Trophoblast cell (in vitro differentiated cells and primary cell): ENCODE measurements around the gene ZNF543.
"Not testable (repeated sequence)": the region's sequence is repeated elsewhere in the genome, so short reads cannot be mapped to it uniquely, and the experiment has no call there.

Experiments
- DNase-seq, 2 donors: peaks; one replicate each; pipeline ENCODE4 v3.0.0-alpha.2; 2016
- H2AFZ ChIP-seq: 2 replicates; pipeline ENCODE4 v1.6.1; 2013; ENCODE audit warnings: low read length, moderate library complexity, mild to moderate bottlenecking; ENCODE audit not compliant: insufficient read depth, poor library complexity
- H2AK5ac ChIP-seq: 2 replicates; pipeline ENCODE4 v1.6.1; 2013; ENCODE audit warnings: mild to moderate bottlenecking, low read length
- H2BK120ac ChIP-seq: 2 replicates; pipeline ENCODE4 v1.6.1; 2013; ENCODE audit warnings: low read length, mild to moderate bottlenecking, moderate library complexity; ENCODE audit not compliant: insufficient read depth, poor library complexity
- H2BK12ac ChIP-seq: 2 replicates; pipeline ENCODE4 v1.6.1; 2013; ENCODE audit warnings: mild to moderate bottlenecking, low read length, moderate library complexity
- H2BK5ac ChIP-seq: 2 replicates; pipeline ENCODE4 v1.6.1; 2013; ENCODE audit warnings: low read length, low read depth, moderate library complexity, mild to moderate bottlenecking; ENCODE audit not compliant: poor library complexity
- H3K14ac ChIP-seq: 2 replicates; pipeline ENCODE4 v1.6.1; 2013; ENCODE audit warnings: mild to moderate bottlenecking, low read length
- H3K18ac ChIP-seq: 2 replicates; pipeline ENCODE4 v1.6.1; 2013; ENCODE audit warnings: mild to moderate bottlenecking, low read length
- H3K23ac ChIP-seq: 2 replicates; pipeline ENCODE4 v1.6.1; 2013; ENCODE audit warnings: low read length
- H3K27ac ChIP-seq: 2 replicates; pipeline ENCODE4 v1.5.1; 2013; ENCODE audit warnings: low read depth, mild to moderate bottlenecking, inconsistent platforms, low read length, moderate library complexity
- H3K27me3 ChIP-seq: 2 replicates; pipeline ENCODE4 v1.6.1; 2013; ENCODE audit warnings: inconsistent platforms, mild to moderate bottlenecking, low read length, moderate library complexity; ENCODE audit not compliant: insufficient read depth
- H3K36me3 ChIP-seq, 2 experiments: 1 replicate in 1 of 2; 2 replicates in 1 of 2; pipeline ENCODE4 v1.6.1; 2013; ENCODE audit warnings: low read length in 2 of 2, mild to moderate bottlenecking in 2 of 2, moderate library complexity in 1 of 2; ENCODE audit not compliant: insufficient read depth in 2 of 2, control insufficient read depth in 1 of 2
- H3K4ac ChIP-seq: 2 replicates; pipeline ENCODE4 v1.6.1; 2013; ENCODE audit warnings: low read depth, mild to moderate bottlenecking, low read length, moderate library complexity
- H3K4me1 ChIP-seq, 2 experiments: 1 replicate in 1 of 2; 2 replicates in 1 of 2; pipeline ENCODE4 v1.6.1; 2013; ENCODE audit warnings: low read length in 2 of 2, mild to moderate bottlenecking in 2 of 2, moderate library complexity in 1 of 2; ENCODE audit not compliant: insufficient read depth in 2 of 2, control insufficient read depth in 1 of 2
- H3K4me2 ChIP-seq: 2 replicates; pipeline ENCODE4 v1.6.1; 2013; ENCODE audit warnings: inconsistent platforms, mild to moderate bottlenecking, low read length, moderate library complexity
- H3K4me3 ChIP-seq: 2 replicates; pipeline ENCODE4 v1.5.1; 2013; ENCODE audit warnings: mild to moderate bottlenecking, low read depth, low read length, inconsistent platforms
- H3K79me1 ChIP-seq: one replicate; pipeline ENCODE4 v1.6.1; 2013; ENCODE audit warnings: low read length
- H3K79me2 ChIP-seq: 2 replicates; pipeline ENCODE4 v1.6.1; 2013; ENCODE audit warnings: low read length, mild to moderate bottlenecking; ENCODE audit not compliant: control insufficient read depth, insufficient read depth, poor library complexity
- H3K9ac ChIP-seq: 2 replicates; pipeline ENCODE4 v1.6.1; 2013; ENCODE audit warnings: mild to moderate bottlenecking, low read length
- H3K9me3 ChIP-seq: 2 replicates; pipeline ENCODE4 v1.6.1; 2013; ENCODE audit warnings: low read depth, mild to moderate bottlenecking, control low read depth, inconsistent platforms, low read length; ENCODE audit not compliant: insufficient read depth
- H4K12ac ChIP-seq: 2 replicates; pipeline ENCODE4 v1.6.1; 2013; ENCODE audit warnings: low read depth, mild to moderate bottlenecking, low read length, moderate library complexity
- H4K8ac ChIP-seq: 2 replicates; pipeline ENCODE4 v1.6.1; 2013; ENCODE audit warnings: low read depth, mild to moderate bottlenecking, low read length, moderate library complexity
- H4K91ac ChIP-seq: one replicate; pipeline ENCODE4 v1.6.1; 2013; ENCODE audit warnings: low read depth, mild to moderate bottlenecking, low read length, moderate library complexity
- WGBS: extraction: QIAGEN DNeasy Blood & Tissue Kit; methylation state at CpG from one replicate; pipeline ENCODE4 v1.1.7; 2013; ENCODE audit warnings: missing lambda C conversion rate; ENCODE audit not compliant: insufficient read length, insufficient coverage; ENCODE audit errors: extremely low coverage; 5-methylcytosine and 5-hydroxymethylcytosine counted together

Gene ZNF543

DNA sequence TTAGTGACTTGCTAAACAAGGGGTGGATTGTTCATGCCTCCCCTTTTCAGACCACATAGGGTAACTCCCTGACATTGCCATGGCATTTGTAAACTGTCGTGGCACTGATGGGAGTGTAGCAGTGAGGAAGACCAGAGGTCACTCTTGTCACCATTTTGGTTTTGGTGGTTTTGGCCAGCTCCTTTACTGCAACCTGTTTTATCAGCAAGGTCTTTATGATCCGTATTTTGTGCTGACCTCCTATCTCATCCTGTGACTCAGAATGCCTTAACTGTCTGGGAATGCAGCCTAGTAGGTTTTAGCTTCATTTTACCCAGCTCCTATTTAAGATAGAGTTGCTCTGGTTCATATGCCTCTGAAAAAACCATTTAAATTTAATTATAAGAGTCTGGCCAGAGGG, 41.8 kb upstream of the ZNF543 start:
- Histone ChIP-seq H3K4me1 (peaks cover 9 to 10% of the 10 kb centered on the region in 2 experiments), H3K79me2 (peaks cover 18% of the 10 kb centered on the region), H3K79me1 (peaks cover 16% of the 10 kb centered on the region), H4K91ac (peak overlapping the region; percentile 67), H2BK5ac (peak overlapping the region; percentile 19), H3K27ac (peak overlapping the region; percentile 68)
- not testable (repeated sequence) for H2BK12ac ChIP-seq, H3K4me3 ChIP-seq, H3K9ac ChIP-seq, H3K23ac ChIP-seq, H3K36me3 ChIP-seq, H3K4ac ChIP-seq, H2AK5ac ChIP-seq, H3K27me3 ChIP-seq, H4K8ac ChIP-seq, H3K18ac ChIP-seq, H3K9me3 ChIP-seq, H3K4me2 ChIP-seq, H4K12ac ChIP-seq, H2AFZ ChIP-seq, H2BK120ac ChIP-seq, H3K14ac ChIP-seq
- no CpG with 5 or more reads among the region's 2 CpGs for WGBS
- DNase-seq, result peak; percentile 60 to 79

DNA sequence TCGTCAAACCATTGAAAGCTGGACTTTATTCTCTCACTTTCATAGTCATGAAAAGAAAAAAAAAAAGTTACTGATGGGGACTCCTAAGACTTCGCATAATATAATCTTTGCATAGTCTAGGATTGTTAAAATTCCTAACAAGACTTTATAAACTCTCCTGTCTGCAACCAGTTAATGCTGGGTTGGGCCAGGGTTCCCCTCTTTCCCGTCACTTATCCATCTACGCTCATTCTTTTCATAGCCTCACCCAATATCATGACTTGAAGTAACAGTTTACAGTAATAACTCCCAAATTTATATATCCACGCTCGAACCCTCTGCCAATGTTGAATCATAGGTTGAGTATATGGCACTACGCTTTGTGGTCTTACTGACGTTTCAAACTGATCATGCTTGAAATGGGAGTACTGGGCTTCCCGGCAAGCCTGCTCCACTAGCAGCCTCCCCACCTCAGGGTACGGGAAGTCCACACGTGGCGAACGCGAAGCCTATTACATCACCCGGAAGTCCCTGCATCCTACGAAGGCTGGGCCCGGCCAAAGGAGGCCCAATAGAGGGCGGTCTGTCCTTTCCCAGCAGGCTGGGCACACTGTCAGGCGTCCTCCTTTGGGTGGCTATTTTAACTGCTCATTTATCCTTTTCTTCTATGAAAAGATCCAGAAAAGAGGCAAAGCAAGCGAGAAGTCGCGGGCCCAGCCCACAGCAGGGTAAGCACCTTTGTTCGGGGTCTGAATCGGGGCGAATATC, 40.7 kb upstream of the ZNF543 start:
- Histone ChIP-seq H3K79me2 (peaks cover 18% of the 10 kb centered on the region), H4K8ac (peak overlapping the region; percentile 99), H2BK5ac (peak overlapping the region; percentile 93), H3K9ac (peak overlapping the region; percentile 87), H3K4me1 (peaks cover 9 to 10% of the 10 kb centered on the region in 2 experiments), H3K4me3 (peak overlapping the region; percentile 71), H3K23ac (no peak overlapping the region), H3K4ac (peak overlapping the region; percentile 96), H3K27me3 (no peaks in the 10 kb centered on the region), H3K9me3 (no peaks in the 10 kb centered on the region), H3K79me1 (peaks cover 16% of the 10 kb centered on the region), H3K14ac (peak overlapping the region; percentile 98), H3K27ac (peak overlapping the region; percentile 96), H3K18ac (peak overlapping the region; percentile 95), H2BK120ac (peak overlapping the region; percentile 95), H2AK5ac (peak overlapping the region; percentile 78), H4K91ac (peak overlapping the region; percentile 99), H2AFZ (peak overlapping the region; percentile 95), H4K12ac (peak overlapping the region; percentile 99), H2BK12ac (no peak overlapping the region), H3K36me3 (peaks cover 11 to 13% of the 10 kb centered on the region in 2 experiments), H3K4me2 (peak overlapping the region; percentile 72)
- peak; percentile 97 to 98 for DNase-seq
- WGBS, result no CpG with 5 or more reads among the region's 25 CpGs

DNA sequence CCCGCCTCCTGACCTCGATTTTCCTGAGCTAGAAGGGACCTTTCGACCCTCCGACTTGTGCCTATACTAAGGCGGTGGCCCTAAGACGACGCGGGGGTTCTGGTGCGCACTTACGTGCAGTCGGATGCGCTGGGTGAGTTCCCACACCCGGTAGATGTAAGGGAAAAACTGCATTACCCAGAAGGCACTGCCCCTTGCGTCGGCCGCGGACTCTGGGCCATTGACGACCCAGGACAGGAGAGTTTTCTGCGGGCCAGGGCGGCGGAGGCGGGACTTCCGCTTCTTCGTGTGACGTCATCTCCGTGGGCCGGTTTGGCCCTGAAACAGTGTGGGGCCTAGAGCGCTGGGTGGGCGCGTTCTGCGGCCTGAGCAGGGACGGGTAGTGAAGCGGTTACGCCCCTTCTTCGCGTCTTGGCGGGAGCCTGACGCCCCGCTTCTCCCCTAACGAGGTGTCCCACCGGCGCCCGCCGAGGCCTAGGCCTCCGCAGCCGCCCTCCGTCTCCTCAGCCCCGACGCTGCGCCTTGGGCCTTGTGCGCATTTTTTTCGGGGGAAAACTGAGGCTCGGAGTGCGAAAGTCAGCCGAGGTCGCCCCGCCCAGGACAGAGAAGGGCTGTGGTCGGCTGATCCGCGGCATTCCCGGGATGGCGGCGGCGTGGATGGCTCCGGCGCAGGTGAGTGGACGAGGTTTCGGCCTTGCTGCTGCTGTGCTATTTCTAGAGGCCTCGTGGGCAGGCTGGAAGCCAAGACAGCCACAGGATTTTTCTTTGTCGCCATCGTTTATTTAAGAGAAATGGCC, 39.9 kb upstream of the ZNF543 start, which contains the start of gene ZNF460:
Gene ZNF460, plus strand, starts transcription at position 321 of the 797 bp plus-strand sequence. Its CDS starts 322 bp downstream, at position 643.
- peak within 1 kb of the TSS; percentile 99 for H4K8ac ChIP-seq
- H3K36me3 ChIP-seq, result peaks cover 14 to 20% of the 10 kb centered on the region in 2 experiments
- H3K4me1 ChIP-seq, result peaks cover 9 to 10% of the 10 kb centered on the region in 2 experiments
- peak within 1 kb of the TSS; percentile 98 for H3K14ac ChIP-seq
- H3K4me3 ChIP-seq, result peak within 1 kb of the TSS; percentile 84
- H3K18ac ChIP-seq, result peak within 1 kb of the TSS; percentile 95
- no peaks in the 10 kb centered on the region for H3K27me3 ChIP-seq
- WGBS, result no CpG with 5 or more reads among the region's 71 CpGs
- no peak within 1 kb of the TSS for H2BK12ac ChIP-seq
- no peaks in the 10 kb centered on the region for H3K9me3 ChIP-seq
- H3K9ac ChIP-seq, result peak within 1 kb of the TSS; percentile 93
- H3K23ac ChIP-seq, result no peak within 1 kb of the TSS
- H2AK5ac ChIP-seq, result peak within 1 kb of the TSS; percentile 88
- peak; percentile 97 to 99 for DNase-seq
- peaks cover 18% of the 10 kb centered on the region for H3K79me2 ChIP-seq
- H2BK5ac ChIP-seq, result peak within 1 kb of the TSS; percentile 93
- peaks cover 16% of the 10 kb centered on the region for H3K79me1 ChIP-seq
- H4K12ac ChIP-seq, result peak within 1 kb of the TSS; percentile 99
- H2AFZ ChIP-seq, result peak within 1 kb of the TSS; percentile 95
- H3K4ac ChIP-seq, result peak within 1 kb of the TSS; percentile 96
- peak within 1 kb of the TSS; percentile 99 for H4K91ac ChIP-seq
- peak within 1 kb of the TSS; percentile 79 for H3K4me2 ChIP-seq
- H2BK120ac ChIP-seq, result peak within 1 kb of the TSS; percentile 95
- peak within 1 kb of the TSS; percentile 96 for H3K27ac ChIP-seq

DNA sequence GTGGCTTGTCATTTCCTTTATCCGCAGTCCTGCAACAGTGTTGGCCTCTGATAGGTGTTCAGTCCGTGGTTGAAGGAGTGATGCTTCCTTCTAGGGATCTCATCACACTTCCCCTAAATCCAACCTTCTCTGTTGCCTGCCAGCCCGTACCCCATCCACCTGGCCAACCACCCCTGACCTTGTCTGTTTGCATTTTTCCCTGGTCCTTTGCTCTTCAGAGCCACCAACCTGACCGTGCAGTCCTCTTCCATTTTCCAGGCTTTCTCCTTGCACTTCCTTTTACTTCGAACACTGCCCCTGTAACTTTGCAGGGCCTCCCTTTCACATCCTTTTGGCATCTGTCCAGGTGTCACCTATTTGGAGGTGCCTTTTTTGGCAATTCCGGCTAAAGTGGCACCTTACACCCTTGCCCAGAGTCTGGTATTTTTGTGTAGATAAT, 39.3 kb upstream of the ZNF543 start:
- Histone ChIP-seq H2BK5ac (peak overlapping the region; percentile 86), H2AFZ (no peak overlapping the region), H2AK5ac (peak overlapping the region; percentile 11), H3K9me3 (no peaks in the 10 kb centered on the region), H3K27me3 (no peaks in the 10 kb centered on the region), H3K4me3 (peak overlapping the region; percentile 84), H4K12ac (peak overlapping the region; percentile 89), H3K79me1 (peaks cover 16% of the 10 kb centered on the region), H3K4ac (peak overlapping the region; percentile 96), H3K14ac (peak overlapping the region; percentile 36), H4K8ac (peak overlapping the region; percentile 96), H3K4me1 (peaks cover 9 to 10% of the 10 kb centered on the region in 2 experiments), H3K9ac (peak overlapping the region; percentile 93), H3K79me2 (peaks cover 20% of the 10 kb centered on the region), H2BK120ac (peak overlapping the region; percentile 93), H3K23ac (no peak overlapping the region), H2BK12ac (no peak overlapping the region), H3K36me3 (peaks cover 16 to 24% of the 10 kb centered on the region in 2 experiments), H3K4me2 (peak overlapping the region; percentile 79), H4K91ac (peak overlapping the region; percentile 93), H3K18ac (no peak overlapping the region), H3K27ac (peak overlapping the region; percentile 75)
- no peak for DNase-seq
- no CpG with 5 or more reads among the region's 6 CpGs for WGBS
